GM12873 (cell line): Measurements from ENCODE around the gene TRERF1.

ENCODE experiments used
- CTCF ChIP-seq: IDR thresholded peaks from 2 replicates; pipeline ENCODE4 v1.5.1; 2012; ENCODE audit warnings: low read depth, mild to moderate bottlenecking, moderate library complexity, low read length, control low read depth; ENCODE audit not compliant: insufficient read depth; ENCODE audit errors: missing control alignments

Gene TRERF1

GRCh38 chr6:42338744-42339222 lies 112.9 kb downstream of the TRERF1 start:
- TF ChIP-seq CTCF, result no peak

DNA sequence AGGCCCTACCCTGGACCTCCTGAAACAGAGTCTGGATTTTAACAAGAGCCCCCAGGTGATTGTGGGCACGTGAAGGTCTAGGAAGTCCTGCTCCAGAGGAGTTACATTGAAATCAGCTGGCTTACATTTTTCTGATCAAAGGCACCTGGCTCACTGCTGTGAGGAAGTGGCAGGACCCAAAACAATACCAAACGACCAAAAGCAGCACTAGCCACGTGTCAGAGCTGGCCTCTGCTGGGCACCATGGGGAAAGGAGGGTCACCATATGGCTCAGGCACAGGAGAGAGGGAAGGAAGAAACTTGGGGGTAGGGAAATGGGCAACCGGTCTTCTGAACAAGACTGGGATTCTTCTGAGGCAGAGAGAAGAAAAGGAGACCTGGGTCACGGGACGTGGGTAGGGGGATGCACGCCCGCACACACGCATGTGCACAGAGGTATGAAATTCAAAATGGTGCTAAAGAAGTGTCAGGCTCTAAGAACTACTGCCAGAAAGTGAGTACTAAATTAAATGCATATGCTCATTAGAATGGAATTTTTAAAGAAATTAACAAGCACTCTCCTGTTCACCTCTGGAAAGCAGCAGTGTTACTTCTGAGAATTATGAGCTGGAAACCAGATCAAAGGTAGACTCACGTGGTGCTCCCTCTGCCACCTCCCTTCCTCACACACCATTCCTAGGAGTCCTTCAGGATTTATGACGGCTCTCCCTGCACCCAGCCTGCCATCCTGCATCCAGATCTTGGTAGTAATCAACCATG lies 113.6 kb downstream of the TRERF1 start:
- no peak for TF ChIP-seq CTCF

GRCh38 chr6:42336431-42336830 lies 115.3 kb downstream of the TRERF1 start:
- TF ChIP-seq CTCF, result no peak

DNA sequence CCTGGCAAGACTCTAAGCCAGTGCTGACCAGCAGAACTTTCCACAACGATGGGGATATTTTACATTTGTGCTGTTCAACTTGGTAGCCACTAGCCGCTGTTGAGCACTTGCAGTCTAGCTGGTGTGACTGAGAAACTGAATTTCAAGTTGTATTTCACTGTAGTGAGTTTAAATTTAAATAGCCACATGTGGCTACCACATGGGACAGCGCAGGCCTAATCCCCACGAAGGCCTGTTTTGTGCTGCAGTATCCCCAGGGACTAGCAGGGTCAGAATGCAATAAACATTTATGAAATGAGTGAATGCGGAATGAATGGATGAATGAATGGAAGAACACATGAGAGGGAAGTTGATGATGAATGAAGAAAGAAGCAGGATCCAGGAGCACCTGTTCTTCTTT lies 115.8 kb downstream of the TRERF1 start:
- TF ChIP-seq CTCF, result no peak

DNA sequence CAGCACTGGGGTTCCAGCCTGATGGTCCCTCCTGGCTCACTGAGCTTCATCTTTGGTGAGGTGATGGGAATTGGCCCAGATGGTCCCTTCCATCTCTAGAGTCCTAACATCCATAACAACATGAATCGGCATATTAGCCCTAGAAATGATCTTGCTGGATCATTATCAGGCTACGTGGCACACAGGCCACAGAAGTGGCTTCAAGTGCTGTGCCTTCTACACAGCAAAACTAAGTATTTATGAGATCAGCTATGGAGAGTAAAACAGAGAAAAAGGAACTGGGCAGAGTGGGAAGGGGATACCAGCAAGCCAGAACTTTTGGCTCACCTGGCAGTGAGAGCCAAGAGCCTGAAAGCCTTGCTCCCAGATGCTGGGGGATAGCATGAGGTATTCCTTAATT lies 116.9 kb downstream of the TRERF1 start:
- TF ChIP-seq CTCF, result no peak

GRCh38 chr6:42333612-42334011 lies 118.1 kb downstream of the TRERF1 start:
- TF ChIP-seq CTCF, result no peak

GRCh38 chr6:42332916-42333315 lies 118.8 kb downstream of the TRERF1 start:
- no peak for TF ChIP-seq CTCF
